Sigmoid colon (tissue), 7 donors: ENCODE results near the gene FRRS1L. TPM values are rescaled to one million over a fixed set of nuclear protein-coding genes. Genes with fewer than 3 reads are reported as not detected.
A peak's percentile ranks its signal among the peaks of the same experiment; 100 is the strongest.

Source experiments
- DNase-seq: peaks from one replicate; pipeline ENCODE4 v3.0.0-alpha.2; 2019
- H3K27ac ChIP-seq, 4 donors: fragments of 200-600 bp; sonication (generic); one replicate each; pipeline ENCODE4 v1.5.1; 2016 to 2019; ENCODE audit warnings: mild to moderate bottlenecking in 1 of 4
- H3K27me3 ChIP-seq, 3 donors: fragments of 200-600 bp; sonication (generic); one replicate each; pipeline ENCODE4 v1.5.1; 2019; ENCODE audit warnings: mild to moderate bottlenecking in 1 of 3
- H3K36me3 ChIP-seq, 4 donors: fragments of 200-600 bp; sonication (generic); one replicate each; pipeline ENCODE4 v1.5.1; 2016 to 2019
- H3K4me1 ChIP-seq, 4 donors: fragments of 200-600 bp; sonication (generic); one replicate each; pipeline ENCODE4 v1.5.1; 2017 to 2019
- H3K4me3 ChIP-seq, 4 donors: fragments of 200-600 bp; sonication (generic); one replicate each; pipeline ENCODE4 v1.5.1; 2017 to 2019; ENCODE audit warnings: mild to moderate bottlenecking in 2 of 4, moderate library complexity in 1 of 4
- H3K9me3 ChIP-seq, 4 donors: fragments of 200-600 bp in 3 of 4; sonication (generic) in 3 of 4; one replicate each; pipeline versions ENCODE4 v1.5.1 to v1.6.1; 2013 to 2019
- CTCF ChIP-seq, 4 experiments: fragments of 450-650 bp in 3 of 4; fragments of 200-600 bp in 1 of 4; IDR thresholded peaks; one replicate each; pipeline ENCODE4 v1.5.1; 2016 to 2019; ENCODE audit warnings: antibody characterized with exemption in 4 of 4, mild to moderate bottlenecking in 3 of 4, moderate library complexity in 2 of 4
- EP300 ChIP-seq, 4 donors: sonication (generic); formaldehyde crosslinking; IDR thresholded peaks; one replicate each; pipeline ENCODE4 v1.6.1; 2017; ENCODE audit warnings: antibody characterized with exemption in 4 of 4
- POLR2A ChIP-seq, 2 donors: fragments of 450-650 bp; IDR thresholded peaks; one replicate each; pipeline ENCODE4 v1.6.1; 2016; ENCODE audit warnings: antibody characterized with exemption in 2 of 2, mild to moderate bottlenecking in 2 of 2, moderate library complexity in 2 of 2
- POLR2AphosphoS5 ChIP-seq, 4 donors: sonication (generic); formaldehyde crosslinking; IDR thresholded peaks; one replicate each; pipeline ENCODE4 v1.6.1; 2017; ENCODE audit warnings: antibody characterized with exemption in 4 of 4
- WGBS, 2 donors: extraction: QIAGEN DNeasy Blood & Tissue Kit; methylation state at CpG; one replicate each; pipeline ENCODE4 v1.1.7; 2013; 5-methylcytosine and 5-hydroxymethylcytosine counted together
- intact Hi-C: fragments of 100-400 bp; cut with DNase I; formaldehyde crosslinking; loops from one replicate; pipeline ENCODE4 v1.15.1; 2023
- polyA plus RNA-seq, 3 donors: library from polyadenylated mRNA; stranded (reverse); fragments of 200-250 nt; gene quantifications; one replicate each; pipeline ENCODE4 v1.2.3, GENCODE V29; 2013
- total RNA-seq, 4 donors: library from RNA; depleted of rRNA; stranded (reverse); fragments of >200 nt; gene quantifications; one replicate each; pipeline ENCODE4 v1.1.0, GENCODE V29; 2016
- donor health status: healthy with polysubstance abuse.
- donor health status: Bipolar disorder and iron deficiency.
- donor health status: healthy.

Gene FRRS1L
- total RNA-seq (1 to 10 TPM; 2.3 to 4.5 (median 3.3) TPM), polyA plus RNA-seq (under 1 TPM in 2 of 3 donors, not detected in 1; 0.23 to 0.61 TPM)

- intact Hi-C loops: no loop called here
- H3K9me3 ChIP-seq: no peaks in the 10 kb centered on the region
- H3K27ac ChIP-seq: no peak within 1 kb of the TSS
- H3K4me3 ChIP-seq: peak within 1 kb of the TSS; percentile 14 to 45 (median 38)
- H3K27me3 ChIP-seq: peaks cover 0 to 20% (median 7%) of the 10 kb centered on the region in 3 donors
- TF ChIP-seq CTCF (IDR thresholded peaks at IDR 0.05): no peak
- TF ChIP-seq POLR2A (IDR thresholded peaks at IDR 0.05): no peak
- no peak for TF ChIP-seq POLR2AphosphoS5 (IDR thresholded peaks at IDR 0.05)
- no peak for TF ChIP-seq EP300 (IDR thresholded peaks at IDR 0.05)
- H3K36me3 ChIP-seq: no peaks in the 10 kb centered on the region
- WGBS, 2 donors: 7 to 9% methylated on average over 85 of the region's 86 CpGs
- peaks cover 0 to 8% (median 0%) of the 10 kb centered on the region in 4 donors for H3K4me1 ChIP-seq
- no peak for DNase-seq
These were observed at the start of gene FRRS1L for GRCh38 chr9:109166771-109167601. TSS of gene FRRS1L (minus strand) at chr9:109167249. CDS start at chr9:109167138, 111 bp downstream.

GRCh38 chr9:109214414-109214813 lies 47.4 kb upstream of the FRRS1L start:
- H3K9me3 ChIP-seq: no peaks in the 10 kb centered on the region
- intact Hi-C loops: no loop called here

GRCh38 chr9:109213285-109214121 lies 46.5 kb upstream of the FRRS1L start:
- Histone ChIP-seq H3K36me3 (no peaks in the 10 kb centered on the region), H3K27me3 (no peaks in the 10 kb centered on the region), H3K27ac (no peak overlapping the region), H3K4me3 (no peak overlapping the region), H3K9me3 (no peaks in the 10 kb centered on the region), H3K4me1 (no peaks in the 10 kb centered on the region)
- TF ChIP-seq POLR2A (IDR thresholded peaks at IDR 0.05) (no peak), POLR2AphosphoS5 (IDR thresholded peaks at IDR 0.05) (no peak), CTCF (IDR thresholded peaks at IDR 0.05) (no peak), EP300 (IDR thresholded peaks at IDR 0.05) (no peak)
- 63 to 78% methylated on average over 11 of the region's 11 CpGs for WGBS, 2 donors
- DNase-seq: no peak
- intact Hi-C loops: no loop called here

More at GRCh38 chr9:109214414-109214813, 47.4 kb upstream of the FRRS1L start:
- WGBS, 2 donors: 95% methylated on average over 6 of the region's 6 CpGs
- Histone ChIP-seq H3K36me3 (no peaks in the 10 kb centered on the region), H3K27me3 (no peaks in the 10 kb centered on the region), H3K4me1 (no peaks in the 10 kb centered on the region), H3K4me3 (no peak overlapping the region), H3K27ac (no peak overlapping the region)
- DNase-seq: no peak
- TF ChIP-seq POLR2AphosphoS5 (IDR thresholded peaks at IDR 0.05): no peak
- no peak for TF ChIP-seq CTCF (IDR thresholded peaks at IDR 0.05)
- no peak for TF ChIP-seq EP300 (IDR thresholded peaks at IDR 0.05)
- TF ChIP-seq POLR2A (IDR thresholded peaks at IDR 0.05): no peak

GRCh38 chr9:109212768-109213167 lies 45.7 kb upstream of the FRRS1L start:
- Histone ChIP-seq H3K4me1 (no peaks in the 10 kb centered on the region), H3K9me3 (no peaks in the 10 kb centered on the region), H3K27me3 (no peaks in the 10 kb centered on the region), H3K4me3 (no peak overlapping the region), H3K27ac (no peak overlapping the region), H3K36me3 (no peaks in the 10 kb centered on the region)
- intact Hi-C loops: no loop called here
- no peak for DNase-seq
- TF ChIP-seq POLR2AphosphoS5 (IDR thresholded peaks at IDR 0.05): no peak
- no peak for TF ChIP-seq EP300 (IDR thresholded peaks at IDR 0.05)
- TF ChIP-seq POLR2A (IDR thresholded peaks at IDR 0.05): no peak
- TF ChIP-seq CTCF (IDR thresholded peaks at IDR 0.05): no peak
- 77 to 83% methylated on average over 4 of the region's 4 CpGs for WGBS, 2 donors
